ENCODE measurements around the gene FCN1.

Gene FCN1

GRCh38 chr9:134897584-134898170, 20.0 kb downstream of the FCN1 start:
- DNase-seq (ENCODE audit: low read depth) = no peak
- H3K4me3 ChIP-seq (ENCODE audit: low read depth, low read length) = no peak overlapping the region

GRCh38 chr9:134896834-134897583, 20.7 kb downstream of the FCN1 start:
- no peak overlapping the region for H3K4me3 ChIP-seq (ENCODE audit: low read depth, low read length)
- TF ChIP-seq CTCF (IDR thresholded peaks at IDR 0.05; ENCODE audit: low read depth, low read length, missing control alignments) = no peak
- DNase-seq (ENCODE audit: low read depth) = no peak

More at GRCh38 chr9:134897584-134898170, 20.0 kb downstream of the FCN1 start:
- no peak for TF ChIP-seq CTCF (IDR thresholded peaks at IDR 0.05; ENCODE audit: low read depth, low read length, missing control alignments)

- H3K4me3 ChIP-seq (ENCODE audit: low read depth, low read length) = no peak overlapping the region
- TF ChIP-seq CTCF (IDR thresholded peaks at IDR 0.05; ENCODE audit: low read depth, low read length, missing control alignments) = no peak
- DNase-seq (ENCODE audit: low read depth) = no peak
These were observed 21.5 kb downstream of the FCN1 start for GRCh38 chr9:134895908-134896833.

DNA sequence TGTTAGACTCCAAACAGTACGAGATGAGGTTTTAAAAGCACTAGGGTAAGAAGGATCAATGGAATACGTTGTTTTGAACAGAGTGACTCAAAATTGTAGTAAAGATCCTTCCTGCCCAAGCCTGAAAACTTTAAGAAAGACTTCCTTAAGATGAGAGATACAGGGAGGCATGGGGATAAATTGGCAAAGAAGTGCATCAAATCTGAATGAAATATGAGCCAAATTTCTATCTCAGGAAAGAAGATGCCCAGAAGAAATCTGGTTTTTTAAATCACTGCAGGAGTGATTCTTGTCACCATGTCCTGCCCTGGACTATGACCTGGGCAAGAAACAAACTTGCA, 22.2 kb downstream of the FCN1 start:
- H3K4me3 ChIP-seq (ENCODE audit: low read depth, low read length) = no peak overlapping the region
- DNase-seq (ENCODE audit: low read depth) = no peak
- TF ChIP-seq CTCF (IDR thresholded peaks at IDR 0.05; ENCODE audit: low read depth, low read length, missing control alignments) = no peak

GRCh38 chr9:134895097-134895496, 22.6 kb downstream of the FCN1 start:
- DNase-seq (ENCODE audit: low read depth) = no peak
- no peak overlapping the region for H3K4me3 ChIP-seq (ENCODE audit: low read depth, low read length)
- TF ChIP-seq CTCF (IDR thresholded peaks at IDR 0.05; ENCODE audit: low read depth, low read length, missing control alignments) = no peak

DNA sequence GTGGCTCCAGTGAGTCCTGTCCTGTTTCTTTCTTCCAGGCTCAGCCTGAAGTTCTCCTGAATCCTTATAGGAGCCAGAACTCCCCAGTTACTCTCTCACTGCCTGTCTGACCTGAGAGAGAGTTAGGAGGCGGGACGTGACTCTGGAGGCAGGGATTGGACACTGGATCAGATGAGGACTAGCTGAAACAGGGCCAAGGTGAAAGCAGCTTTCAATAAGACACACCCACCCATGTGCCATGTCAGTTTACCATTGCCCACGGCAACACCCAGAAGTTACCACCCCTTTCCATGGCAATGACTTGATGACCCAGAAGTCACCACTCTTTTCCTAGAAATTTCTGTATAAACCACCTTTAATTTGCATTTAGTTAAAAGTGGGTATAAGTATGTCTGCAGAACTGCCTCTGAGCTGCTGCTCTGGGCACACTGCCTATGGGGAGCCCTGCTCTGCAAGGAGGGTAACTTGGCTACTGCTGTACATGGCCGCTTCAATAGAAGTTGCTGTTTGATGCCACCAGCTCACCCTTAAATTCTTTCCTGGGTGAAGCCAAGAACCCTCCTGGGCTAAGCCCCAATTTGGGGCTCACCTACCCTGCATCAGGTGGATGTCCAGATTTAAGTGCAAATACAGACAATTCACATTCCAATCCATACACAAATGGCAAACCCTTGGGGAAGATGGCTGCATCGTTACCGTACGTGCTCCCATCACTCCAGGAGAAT, 23.4 kb downstream of the FCN1 start:
- H3K4me3 ChIP-seq (ENCODE audit: low read depth, low read length) = no peak overlapping the region
- TF ChIP-seq CTCF (IDR thresholded peaks at IDR 0.05; ENCODE audit: low read depth, low read length, missing control alignments) = no peak
- no peak for DNase-seq (ENCODE audit: low read depth)

Data from GM12864 (cell line).